Retinal pigment epithelial cell (primary cell): ENCODE data around the gene NSUN6.
A peak's percentile ranks its signal among the peaks of the same experiment; 100 is the strongest.

Source experiments
- DNase-seq: peaks from one replicate; pipeline ENCODE4 v3.0.0-alpha.2; 2010; ENCODE audit warnings: low read depth
- H3K4me3 ChIP-seq: 2 replicates; pipeline ENCODE4 v1.5.1; 2011; ENCODE audit warnings: mild to moderate bottlenecking, low read length, control low read depth, moderate library complexity
- TF ChIP-seq, protein P1 (sequence below): conservative IDR thresholded peaks from 2 replicates; pipeline ENCODE4 v1.5.1; 2011; ENCODE audit warnings: low read depth, low read length, control low read depth, inconsistent platforms

Gene NSUN6

GRCh38 chr10:18523025-18523424, 128.4 kb downstream of the NSUN6 start:
- DNase-seq: no peak

GRCh38 chr10:18516851-18517250, 134.5 kb downstream of the NSUN6 start:
- DNase-seq: no peak
- H3K4me3 ChIP-seq: no peak overlapping the region
- TF ChIP-seq, protein P1, sequence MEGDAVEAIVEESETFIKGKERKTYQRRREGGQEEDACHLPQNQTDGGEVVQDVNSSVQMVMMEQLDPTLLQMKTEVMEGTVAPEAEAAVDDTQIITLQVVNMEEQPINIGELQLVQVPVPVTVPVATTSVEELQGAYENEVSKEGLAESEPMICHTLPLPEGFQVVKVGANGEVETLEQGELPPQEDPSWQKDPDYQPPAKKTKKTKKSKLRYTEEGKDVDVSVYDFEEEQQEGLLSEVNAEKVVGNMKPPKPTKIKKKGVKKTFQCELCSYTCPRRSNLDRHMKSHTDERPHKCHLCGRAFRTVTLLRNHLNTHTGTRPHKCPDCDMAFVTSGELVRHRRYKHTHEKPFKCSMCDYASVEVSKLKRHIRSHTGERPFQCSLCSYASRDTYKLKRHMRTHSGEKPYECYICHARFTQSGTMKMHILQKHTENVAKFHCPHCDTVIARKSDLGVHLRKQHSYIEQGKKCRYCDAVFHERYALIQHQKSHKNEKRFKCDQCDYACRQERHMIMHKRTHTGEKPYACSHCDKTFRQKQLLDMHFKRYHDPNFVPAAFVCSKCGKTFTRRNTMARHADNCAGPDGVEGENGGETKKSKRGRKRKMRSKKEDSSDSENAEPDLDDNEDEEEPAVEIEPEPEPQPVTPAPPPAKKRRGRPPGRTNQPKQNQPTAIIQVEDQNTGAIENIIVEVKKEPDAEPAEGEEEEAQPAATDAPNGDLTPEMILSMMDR: no peak

More at GRCh38 chr10:18523025-18523424, 128.4 kb downstream of the NSUN6 start:
- no peak overlapping the region for H3K4me3 ChIP-seq
- TF ChIP-seq, protein P1: no peak

- TF ChIP-seq, protein P1: no peak
- no peak overlapping the region for H3K4me3 ChIP-seq
- DNase-seq: no peak
These were observed 136.8 kb downstream of the NSUN6 start for GRCh38 chr10:18514537-18514936.

DNA sequence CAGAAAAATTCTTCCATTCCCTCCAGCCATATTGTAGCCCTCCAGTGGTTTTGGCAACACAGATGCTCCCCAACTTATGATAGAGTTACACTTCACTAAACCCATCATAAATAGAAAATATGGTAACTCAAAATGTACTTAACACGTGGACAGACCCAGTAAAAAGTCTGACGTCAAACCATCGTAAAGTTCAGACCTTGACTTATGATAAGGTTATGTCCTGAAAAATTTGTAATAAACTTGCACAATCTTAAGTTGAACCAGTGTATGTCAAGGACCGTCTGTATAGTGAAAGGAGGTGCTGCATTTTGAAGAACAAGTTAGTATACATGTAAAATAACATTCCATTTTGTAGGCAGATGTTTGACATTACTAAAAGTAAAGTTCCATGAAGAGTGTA, 142.8 kb downstream of the NSUN6 start:
- no peak overlapping the region for H3K4me3 ChIP-seq
- DNase-seq: no peak
- TF ChIP-seq, protein P1: no peak

DNA sequence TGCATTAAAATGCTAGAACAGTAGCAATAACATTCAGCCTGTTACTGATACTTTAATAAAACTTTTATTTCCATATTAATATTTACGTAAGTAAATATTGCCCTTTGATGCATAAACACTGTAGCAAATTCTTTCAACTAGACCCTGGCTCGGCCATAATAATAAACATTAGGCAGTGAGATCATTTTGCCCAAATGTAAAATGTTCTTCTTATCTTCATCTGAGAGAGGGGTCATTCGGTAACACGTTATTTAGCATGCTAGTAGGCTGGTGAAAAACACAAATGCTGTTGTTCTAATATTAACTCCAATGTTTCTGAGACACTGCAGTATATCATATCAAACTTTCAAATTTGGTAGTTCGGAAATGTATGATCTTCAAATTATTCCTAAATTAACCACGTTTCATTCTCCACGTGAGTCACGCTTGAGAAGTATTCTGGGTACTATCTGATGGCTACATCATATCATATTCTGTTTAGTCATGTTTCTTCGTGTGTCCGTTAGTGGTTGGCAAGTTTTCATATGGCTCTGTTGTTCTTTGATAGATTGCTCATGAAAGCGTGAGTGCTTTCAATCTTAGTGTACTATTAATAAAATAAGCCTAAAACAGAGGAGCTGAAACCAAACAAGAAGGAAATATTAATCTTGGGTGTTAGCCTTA, 145.8 kb downstream of the NSUN6 start:
- H3K4me3 ChIP-seq: no peak overlapping the region
- TF ChIP-seq, protein P1: no peak
- peak; percentile 13 for DNase-seq

- no peak overlapping the region for H3K4me3 ChIP-seq
- TF ChIP-seq, protein P1: no peak
These were observed 147.2 kb downstream of the NSUN6 start for GRCh38 chr10:18504161-18504560.

DNA sequence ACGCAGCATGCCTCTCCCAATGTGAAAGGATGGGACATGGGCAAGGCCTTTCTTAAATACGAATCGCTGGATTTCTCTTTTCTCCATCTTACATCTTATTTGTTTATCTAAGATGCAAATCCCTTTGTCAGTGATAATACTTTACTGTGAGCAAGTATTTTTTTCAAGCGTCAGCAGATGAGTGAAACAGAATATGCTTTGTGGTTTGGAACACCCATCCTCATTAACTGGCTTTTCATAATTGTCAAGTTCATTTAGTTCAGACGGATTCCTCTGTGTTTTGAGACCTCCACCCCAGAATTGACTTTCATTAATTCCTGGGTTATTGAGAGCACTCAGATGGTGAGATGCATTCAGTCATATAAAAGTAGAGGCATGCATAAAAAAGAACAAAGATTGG, 149.8 kb downstream of the NSUN6 start:
- no peak overlapping the region for H3K4me3 ChIP-seq
- DNase-seq: no peak
- TF ChIP-seq, protein P1: no peak

More at GRCh38 chr10:18504161-18504560, 147.2 kb downstream of the NSUN6 start:
- no peak for DNase-seq
